HG03378 (cell line): ENCODE results near the gene TMEM135.
"Not testable (repeated sequence)": the region's sequence is repeated elsewhere in the genome, so short reads cannot be mapped to it uniquely, and the experiment has no call there.

Experiments
- ATAC-seq: cut with Tn5 transposase; IDR thresholded peaks from one replicate; pipeline ENCODE4 v1.9.1; 2021; ENCODE audit warnings: mild to moderate bottlenecking, moderate library complexity; ENCODE audit not compliant: unreplicated experiment

Gene TMEM135

GRCh38 chr11:87037450-87038234 is at the start of gene TMEM135:
TMEM135 (plus strand) TSS chr11:87037934; CDS start chr11:87038046, 112 bp downstream.
- peak; percentile 98 for ATAC-seq

- no peak for ATAC-seq
Observed at GRCh38 chr11:86988351-86988881, 49.3 kb upstream of the TMEM135 start.

- no peak for ATAC-seq
Observed at GRCh38 chr11:86990031-86990430, 47.7 kb upstream of the TMEM135 start.

GRCh38 chr11:86990515-86990914 is 47.2 kb upstream of the TMEM135 start:
- ATAC-seq = no peak

GRCh38 chr11:86991341-86991740 is 46.4 kb upstream of the TMEM135 start:
- ATAC-seq = no peak

- not testable (repeated sequence) for ATAC-seq
Observed at GRCh38 chr11:86992340-86992739, 45.4 kb upstream of the TMEM135 start.

- ATAC-seq = no peak
Observed at GRCh38 chr11:86993031-86993430, 44.7 kb upstream of the TMEM135 start.

- ATAC-seq = no peak
Observed at GRCh38 chr11:86996953-86997570, 40.7 kb upstream of the TMEM135 start.

GRCh38 chr11:86999388-86999787 is 38.3 kb upstream of the TMEM135 start:
- no peak for ATAC-seq

GRCh38 chr11:86999859-87000753 is 37.6 kb upstream of the TMEM135 start:
- no peak for ATAC-seq

GRCh38 chr11:87002918-87003317 is 34.8 kb upstream of the TMEM135 start:
- ATAC-seq = no peak

- not testable (repeated sequence) for ATAC-seq
Observed at GRCh38 chr11:87004281-87004680, 33.5 kb upstream of the TMEM135 start.

- no peak for ATAC-seq
Observed at GRCh38 chr11:87005569-87005921, 32.2 kb upstream of the TMEM135 start.

GRCh38 chr11:87006035-87006434 is 31.7 kb upstream of the TMEM135 start:
- ATAC-seq = no peak

- no peak for ATAC-seq
Observed at GRCh38 chr11:87007963-87008362, 29.8 kb upstream of the TMEM135 start.

GRCh38 chr11:87012089-87012488 is 25.6 kb upstream of the TMEM135 start:
- ATAC-seq = no peak

- ATAC-seq = no peak
Observed at GRCh38 chr11:87012673-87013072, 25.1 kb upstream of the TMEM135 start.

GRCh38 chr11:87013912-87014825 is 23.6 kb upstream of the TMEM135 start:
- ATAC-seq = no peak

- no peak for ATAC-seq
Observed at GRCh38 chr11:87015645-87016044, 22.1 kb upstream of the TMEM135 start.

- ATAC-seq = no peak
Observed at GRCh38 chr11:87019613-87020271, 18.0 kb upstream of the TMEM135 start.
